ENCODE results near the gene RND3.

Gene RND3

GRCh38 chr2:150491943-150492342, 4.5 kb upstream of the RND3 start:
- DNase-seq = no peak

DNA sequence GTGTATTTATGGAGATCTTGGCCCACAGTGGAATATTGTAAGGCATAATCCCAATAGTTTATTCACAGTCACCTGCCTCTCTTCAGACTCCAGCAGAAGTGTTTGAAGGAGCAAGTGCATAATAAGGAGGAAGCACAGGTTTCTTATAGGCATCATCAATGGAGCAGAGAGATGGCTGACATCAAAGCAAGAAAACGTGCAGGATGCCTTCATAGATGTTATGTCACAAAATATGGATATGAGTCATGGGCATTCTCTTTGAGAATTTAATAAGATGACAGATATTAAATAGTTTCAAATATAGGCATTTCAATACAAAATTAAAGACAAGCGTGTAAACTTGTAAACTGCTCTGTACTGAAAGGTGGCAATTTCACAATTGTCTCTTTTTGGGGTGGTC, 4.0 kb upstream of the RND3 start:
- no peak for DNase-seq

DNA sequence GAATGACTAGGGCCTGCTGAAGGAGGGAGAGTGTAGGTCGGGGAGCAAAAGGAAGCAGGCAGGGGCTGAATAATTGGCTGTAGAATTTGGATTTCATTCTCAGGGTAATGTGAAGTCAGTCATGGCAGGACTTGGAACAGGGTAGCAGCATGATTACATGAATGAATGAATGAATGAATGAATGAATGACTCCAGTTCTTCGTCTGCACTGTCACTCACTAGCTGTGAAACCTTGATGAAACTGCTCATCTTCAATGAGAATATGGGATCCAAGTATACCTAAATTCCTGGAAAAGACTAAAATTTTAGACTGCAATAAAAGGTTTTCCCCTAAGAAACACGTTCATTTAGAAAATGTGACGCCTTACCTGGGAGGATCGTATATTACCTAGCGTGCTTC, 3.0 kb upstream of the RND3 start:
- no peak for DNase-seq

DNA sequence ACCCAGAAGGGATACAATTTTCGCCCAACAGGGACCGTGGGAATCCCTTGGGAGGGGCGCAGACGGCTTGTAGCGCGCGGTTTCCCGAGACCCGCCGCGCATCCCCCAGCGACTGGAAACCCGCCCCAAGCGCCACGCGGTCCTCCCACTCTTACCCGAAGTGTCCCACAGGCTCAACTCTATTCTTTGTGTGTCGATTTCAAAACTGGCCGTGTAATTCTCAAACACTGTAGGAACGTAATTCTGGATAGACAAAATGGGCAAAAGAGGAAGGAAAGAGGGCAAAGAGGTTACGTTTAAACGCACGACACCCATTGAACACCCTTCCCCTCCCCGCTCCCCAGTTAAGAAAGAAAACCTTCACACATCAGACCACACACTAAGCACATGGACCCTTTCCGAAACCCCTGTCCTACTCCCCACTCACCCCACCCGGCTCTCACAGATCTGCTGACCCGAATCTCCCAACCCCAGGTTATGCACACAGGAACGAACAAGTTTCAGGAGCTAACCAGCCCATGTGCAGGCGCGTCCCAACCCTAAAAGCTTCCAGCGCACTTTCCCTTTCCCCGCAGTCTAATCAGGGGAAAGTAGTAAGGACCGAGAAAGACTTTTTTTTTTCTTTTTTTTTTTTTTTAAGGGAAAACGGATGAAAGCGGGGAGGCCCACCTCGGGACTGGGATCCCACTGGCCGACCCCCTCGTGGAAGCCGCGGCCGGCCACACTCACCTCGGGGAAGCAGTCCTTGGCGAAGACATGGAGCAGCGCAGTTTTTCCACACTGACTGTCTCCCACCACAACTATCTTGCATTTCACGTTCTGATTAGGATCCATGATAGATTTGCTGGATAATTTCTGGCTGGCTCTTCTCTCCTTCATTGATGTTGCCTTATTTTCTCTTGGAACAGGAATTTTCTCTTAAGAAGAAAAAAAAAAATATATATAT, 655 bp downstream of the RND3 start:
- DNase-seq = no peak

GRCh38 chr2:150485871-150486538, 1.5 kb downstream of the RND3 start:
- peak in 1 of 2 donors; percentile 24 for DNase-seq

DNA sequence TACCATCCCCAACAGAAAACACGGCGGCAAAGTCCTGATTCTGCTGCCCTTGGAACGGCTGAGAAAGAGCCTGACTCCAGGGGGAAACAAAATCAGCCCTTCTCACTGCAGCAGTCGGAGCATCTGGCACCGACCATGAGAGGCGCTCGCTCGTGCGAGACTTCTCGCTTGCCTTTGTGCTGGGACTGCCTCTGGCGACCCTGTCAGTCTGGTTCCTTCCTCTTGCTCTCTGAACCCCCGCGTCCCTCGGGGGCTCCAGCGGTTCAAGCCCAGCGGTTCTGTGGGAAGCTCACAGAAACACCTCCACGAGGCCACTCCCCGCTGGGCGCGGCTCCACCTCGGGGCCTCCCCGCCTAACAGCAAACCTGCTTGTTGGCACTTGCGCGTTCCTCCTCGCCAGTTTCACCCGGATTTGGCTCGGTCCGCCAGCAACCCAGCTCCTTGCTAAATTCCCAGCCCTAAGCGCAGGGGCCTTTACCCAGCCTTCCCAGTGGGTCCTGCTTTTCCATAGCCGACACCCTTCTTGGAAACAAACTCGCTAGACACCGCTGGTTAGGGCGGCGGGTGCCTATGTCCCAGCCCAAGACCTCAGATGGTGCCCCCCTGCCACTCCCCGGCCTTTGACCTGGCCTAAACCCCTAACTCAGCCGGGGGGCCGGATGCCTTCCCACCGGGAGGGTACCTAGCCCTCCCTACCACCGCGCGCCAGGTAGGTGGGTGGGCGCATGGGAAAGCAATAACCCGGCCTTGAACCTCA, 2.2 kb downstream of the RND3 start:
- peak; percentile 14 to 15 for DNase-seq

DNA sequence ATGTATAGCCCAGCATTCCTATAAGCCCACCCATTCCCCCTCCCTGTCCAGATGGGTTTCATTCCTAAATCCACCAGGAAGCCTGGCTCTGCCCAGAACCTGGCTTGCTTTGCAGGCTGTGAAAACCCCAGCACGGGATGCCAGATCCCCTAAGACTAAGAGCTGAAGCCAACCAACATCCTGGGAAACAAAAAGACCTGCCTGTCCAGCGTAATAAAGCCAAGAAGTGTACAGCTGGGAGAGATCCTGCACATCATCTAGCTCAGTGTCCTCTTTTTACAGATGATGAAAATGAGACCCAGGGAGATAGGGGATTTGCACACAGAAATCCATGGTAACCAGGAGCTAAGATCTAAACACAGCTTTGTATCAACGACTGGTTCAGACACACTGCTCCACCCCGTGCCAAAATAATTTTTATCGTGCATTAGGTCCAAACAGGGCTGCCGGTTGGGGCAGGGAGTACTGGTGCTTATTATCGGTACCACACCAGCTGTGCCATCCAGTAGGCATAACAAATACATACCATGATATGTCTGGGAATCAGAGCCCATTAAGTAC, 2.9 kb downstream of the RND3 start:
- DNase-seq = no peak

GRCh38 chr2:150484006-150484405, 3.5 kb downstream of the RND3 start:
- DNase-seq = no peak

GRCh38 chr2:150483532-150483931, 3.9 kb downstream of the RND3 start:
- no peak for DNase-seq

DNA sequence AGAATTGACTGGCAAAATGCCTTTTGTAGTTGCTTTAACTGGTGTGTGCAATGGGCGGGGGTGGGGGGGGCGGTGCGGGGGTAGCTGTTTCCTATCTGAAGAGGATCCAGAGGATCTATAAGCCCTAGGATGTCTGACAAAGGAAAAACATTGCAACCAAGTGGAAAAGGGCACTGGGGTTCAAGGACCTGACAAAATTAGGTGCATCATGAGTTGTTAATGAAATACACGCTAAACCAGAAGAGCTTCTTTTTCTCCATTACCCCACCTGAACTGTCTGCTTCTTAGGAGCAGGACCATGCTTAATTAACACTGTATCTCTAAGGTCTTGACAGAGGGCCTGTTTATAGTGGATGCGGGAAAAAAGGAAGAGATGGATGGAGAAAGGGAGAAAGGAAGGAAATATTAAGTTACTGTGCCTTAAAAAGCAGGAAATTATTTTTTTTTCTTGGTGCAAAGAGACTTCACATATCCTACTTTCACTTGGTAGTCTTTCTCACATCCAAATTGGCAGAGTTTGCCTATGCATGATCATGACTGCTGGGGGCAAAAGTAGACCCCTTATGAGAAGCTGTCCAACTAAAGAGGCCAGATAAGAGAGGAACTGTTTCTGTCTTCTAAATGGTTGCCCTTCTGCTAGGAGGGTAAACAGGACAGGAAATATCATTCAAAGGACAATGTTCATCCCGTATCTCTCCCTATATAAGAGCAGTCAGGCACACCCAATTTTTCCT, 4.6 kb downstream of the RND3 start:
- DNase-seq = no peak

- DNase-seq = no peak
These were observed 5.4 kb downstream of the RND3 start for GRCh38 chr2:150482111-150482510.

DNA sequence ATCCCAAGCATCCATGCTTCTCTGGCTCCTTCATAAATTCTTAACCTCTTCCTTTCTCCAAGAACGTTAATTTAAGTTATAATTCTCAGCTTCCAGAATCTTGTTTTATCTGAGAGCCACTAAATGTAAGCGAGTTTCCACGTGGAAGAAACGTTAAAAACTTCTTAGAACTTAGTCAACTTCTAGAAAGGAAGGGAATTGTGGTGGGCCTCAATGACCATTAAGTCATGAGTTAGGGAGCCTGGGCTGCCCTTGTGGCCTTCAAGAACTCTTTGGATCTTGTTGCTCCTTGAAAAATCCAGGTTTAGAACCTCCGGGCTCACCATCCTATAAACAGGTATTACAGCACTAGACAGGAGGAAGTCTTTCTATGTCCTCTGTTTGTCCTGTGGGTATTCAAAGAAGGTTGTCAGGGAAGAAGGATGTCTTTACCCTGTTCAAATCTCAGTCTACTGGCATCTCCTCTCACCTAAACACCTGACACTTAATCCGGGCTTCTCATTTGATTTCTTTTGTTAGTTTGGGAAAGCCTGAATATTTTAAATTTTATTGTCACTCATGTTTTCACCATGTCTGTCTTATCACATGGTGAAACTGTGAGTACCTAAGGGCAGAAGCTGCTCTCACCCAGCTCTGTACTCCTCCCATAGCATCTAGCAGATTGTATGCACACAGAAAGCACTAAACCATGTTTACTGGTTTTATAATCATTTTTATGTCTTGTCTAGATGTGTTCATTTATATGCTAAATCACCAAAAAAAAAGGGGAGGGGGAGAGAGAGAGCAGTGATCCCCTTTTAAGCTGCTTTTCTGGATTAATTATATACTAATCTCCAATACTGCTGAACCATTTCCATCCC, 6.3 kb downstream of the RND3 start:
- no peak for DNase-seq

GRCh38 chr2:150480241-150480640, 7.2 kb downstream of the RND3 start:
- DNase-seq = no peak

DNA sequence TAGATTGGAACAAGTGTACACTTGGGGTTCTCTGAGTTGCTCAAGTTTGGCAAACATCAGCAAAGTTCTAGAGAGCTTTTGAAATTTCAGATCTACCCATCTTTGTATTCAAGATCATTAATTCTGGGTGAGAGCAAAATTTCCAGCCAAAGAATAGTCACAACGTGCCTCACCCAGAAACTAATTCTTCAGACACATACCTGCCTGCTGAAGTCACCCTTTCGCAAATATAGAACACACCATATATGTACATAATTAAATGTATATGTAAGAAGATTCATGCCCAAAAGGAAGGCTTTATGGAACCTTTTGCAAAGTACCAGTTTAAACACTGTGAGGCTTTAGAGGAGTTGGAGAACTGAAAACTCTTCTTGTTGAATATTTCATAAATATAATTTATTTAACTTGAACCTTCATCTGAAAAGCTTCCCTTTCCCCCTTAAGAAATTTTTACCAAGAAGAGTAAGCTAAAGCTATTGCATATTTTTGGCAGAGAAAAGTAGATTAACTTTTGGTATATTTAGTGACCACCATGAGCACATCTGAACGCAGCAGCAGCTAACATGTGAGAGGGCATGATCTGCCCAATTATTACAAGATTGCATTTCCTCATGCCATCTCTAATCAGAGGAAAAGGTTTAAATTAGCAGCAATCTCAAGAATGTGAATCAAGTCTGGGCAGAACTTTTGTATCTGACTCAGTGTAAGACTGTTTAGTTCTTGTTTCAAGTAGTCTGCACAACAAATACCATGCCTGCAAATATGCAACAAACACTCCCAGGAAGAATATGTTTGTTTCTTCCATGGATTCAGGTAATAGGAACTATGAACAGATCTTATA, 8.2 kb downstream of the RND3 start:
- no peak for DNase-seq

- no peak for DNase-seq
These were observed 9.1 kb downstream of the RND3 start for GRCh38 chr2:150478200-150478974.

DNA sequence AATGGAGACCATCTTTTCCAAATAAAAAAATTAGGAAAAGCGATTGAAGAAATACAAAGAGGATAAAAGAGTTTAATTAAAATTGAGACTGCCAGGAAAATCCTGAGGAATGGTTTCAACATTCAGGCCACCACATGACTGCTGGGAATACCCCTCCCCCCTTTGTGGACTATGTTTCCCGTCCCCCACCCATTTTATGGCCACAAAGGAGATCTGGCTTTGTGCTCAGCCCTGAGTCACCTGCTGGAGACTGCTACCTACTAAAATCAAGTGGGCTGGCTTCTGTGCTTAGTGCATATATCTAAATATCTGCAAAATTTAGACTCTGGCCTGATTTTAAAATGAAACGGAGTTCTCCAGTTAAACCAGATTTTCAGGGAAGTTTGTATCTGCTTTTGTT, 10.1 kb downstream of the RND3 start:
- no peak for DNase-seq

- DNase-seq = no peak
These were observed 10.6 kb downstream of the RND3 start for GRCh38 chr2:150476809-150477302.

DNA sequence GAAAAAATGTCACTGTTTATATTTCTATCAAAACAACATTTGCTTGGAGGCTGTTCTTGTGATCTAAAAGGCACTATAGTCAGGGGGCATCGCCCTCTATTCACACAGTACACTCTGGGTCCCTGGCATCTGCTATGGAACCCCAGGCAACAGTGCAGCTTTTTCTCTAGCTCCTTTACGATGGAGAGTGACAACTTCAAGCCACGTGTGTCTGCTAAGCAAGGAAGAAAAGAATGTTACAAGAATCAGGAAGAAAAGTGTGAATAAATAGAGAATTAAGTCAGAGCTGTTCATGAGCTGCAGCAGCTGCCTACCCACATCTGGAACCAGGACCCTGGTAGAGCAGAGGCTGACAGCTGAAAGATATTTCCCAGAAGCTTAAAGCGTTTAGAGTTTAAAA, 11.2 kb downstream of the RND3 start:
- no peak for DNase-seq

GRCh38 chr2:150475479-150476250, 11.8 kb downstream of the RND3 start:
- no peak for DNase-seq

Measured in hippocampal formation (tissue), 2 donors.